Ishikawa (cell line): ENCODE results near the gene LDHD.

Experiments used
- EGR1 ChIP-seq: IDR thresholded peaks from 2 replicates; pipeline ENCODE4 v1.6.1; 2012
- TAF1 ChIP-seq: IDR thresholded peaks from 2 replicates; pipeline ENCODE4 v1.6.1; 2012; ENCODE audit warnings: low read depth, mild to moderate bottlenecking

DNA sequence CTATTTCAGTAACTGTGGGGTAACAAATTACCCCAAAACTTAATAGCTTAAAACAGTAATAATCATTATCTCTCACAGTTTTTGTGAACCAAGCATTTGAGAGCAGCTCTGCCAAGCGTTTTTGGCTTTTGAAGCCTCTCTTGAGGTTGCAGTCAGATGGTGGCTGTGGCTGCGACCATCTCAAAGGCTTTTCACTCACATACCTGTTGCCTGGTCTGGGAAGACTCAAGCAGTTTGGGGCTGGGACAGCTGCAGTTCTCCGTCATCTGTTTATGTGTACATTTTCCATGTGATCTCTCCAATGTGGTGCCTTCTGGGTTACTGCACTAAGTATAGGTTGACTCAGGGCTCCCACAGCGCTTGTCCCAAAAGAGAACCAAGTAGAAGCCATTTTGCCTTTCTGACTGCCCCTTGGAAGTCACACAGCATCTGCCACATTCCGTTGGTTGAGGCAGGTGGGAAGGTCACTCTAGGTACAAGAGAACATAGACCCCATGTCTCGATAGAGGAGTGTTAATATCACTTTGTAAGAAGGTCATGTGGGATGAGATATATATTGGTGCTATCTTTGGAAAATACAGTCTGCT lies 49.6 kb downstream of the LDHD start:
- TF ChIP-seq EGR1 (no peak), TAF1 (no peak)
